Body of pancreas (tissue), 4 donors: ENCODE measurements around the gene FAM13A.

Experiments
- POLR2A ChIP-seq, 3 donors: fragments of 450-650 bp; IDR thresholded peaks; one replicate each; pipeline ENCODE4 v1.6.1; 2016; ENCODE audit warnings: antibody characterized with exemption in 3 of 3, mild to moderate bottlenecking in 2 of 3
- TF ChIP-seq, protein P1 (sequence below), 7 experiments: fragments of 450-650 bp in 4 of 7; fragments of 200-600 bp in 3 of 7; sonication (generic) in 3 of 7; IDR thresholded peaks; one replicate each; pipeline ENCODE4 v1.5.1; 2016 to 2019; ENCODE audit warnings: antibody characterized with exemption in 7 of 7

GRCh38 chr4:89007338-89007939 lies 49.5 kb downstream of the FAM13A start:
- TF ChIP-seq, protein P1, sequence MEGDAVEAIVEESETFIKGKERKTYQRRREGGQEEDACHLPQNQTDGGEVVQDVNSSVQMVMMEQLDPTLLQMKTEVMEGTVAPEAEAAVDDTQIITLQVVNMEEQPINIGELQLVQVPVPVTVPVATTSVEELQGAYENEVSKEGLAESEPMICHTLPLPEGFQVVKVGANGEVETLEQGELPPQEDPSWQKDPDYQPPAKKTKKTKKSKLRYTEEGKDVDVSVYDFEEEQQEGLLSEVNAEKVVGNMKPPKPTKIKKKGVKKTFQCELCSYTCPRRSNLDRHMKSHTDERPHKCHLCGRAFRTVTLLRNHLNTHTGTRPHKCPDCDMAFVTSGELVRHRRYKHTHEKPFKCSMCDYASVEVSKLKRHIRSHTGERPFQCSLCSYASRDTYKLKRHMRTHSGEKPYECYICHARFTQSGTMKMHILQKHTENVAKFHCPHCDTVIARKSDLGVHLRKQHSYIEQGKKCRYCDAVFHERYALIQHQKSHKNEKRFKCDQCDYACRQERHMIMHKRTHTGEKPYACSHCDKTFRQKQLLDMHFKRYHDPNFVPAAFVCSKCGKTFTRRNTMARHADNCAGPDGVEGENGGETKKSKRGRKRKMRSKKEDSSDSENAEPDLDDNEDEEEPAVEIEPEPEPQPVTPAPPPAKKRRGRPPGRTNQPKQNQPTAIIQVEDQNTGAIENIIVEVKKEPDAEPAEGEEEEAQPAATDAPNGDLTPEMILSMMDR (IDR thresholded peaks at IDR 0.05) = no peak
- no peak for TF ChIP-seq POLR2A (IDR thresholded peaks at IDR 0.05)
